Smooth muscle cell (in vitro differentiated cells): Measurements from ENCODE around the gene PARP3. TPM values are rescaled to one million over a fixed set of nuclear protein-coding genes. Genes with fewer than 3 reads are reported as not detected.
"Not testable (repeated sequence)": the region's sequence is repeated elsewhere in the genome, so short reads cannot be mapped to it uniquely, and the experiment has no call there.

ENCODE experiments used
- DNase-seq: peaks from one replicate; lab custom pipeline; 2025; ENCODE audit not compliant: unreplicated experiment; lab: John Stamatoyannopoulos, UW
- H2AFZ ChIP-seq: fragments of 200-600 bp; sonication (generic); 2 replicates; pipeline ENCODE4 v1.6.0; 2016; ENCODE audit warnings: antibody characterized with exemption, low read depth, mild to moderate bottlenecking
- H3F3A ChIP-seq: fragments of 200-600 bp; sonication (generic); 2 replicates; pipeline ENCODE4 v1.6.0; 2017; ENCODE audit warnings: antibody characterized with exemption, low read depth
- H3K27ac ChIP-seq: fragments of 200-600 bp; sonication (generic); 2 replicates; pipeline ENCODE4 v1.5.1; 2016; ENCODE audit warnings: low read depth, mild to moderate bottlenecking
- H3K27me3 ChIP-seq: fragments of 200-600 bp; sonication (generic); 2 replicates; pipeline ENCODE4 v1.6.1; 2016; ENCODE audit warnings: low read depth, mild to moderate bottlenecking
- H3K36me3 ChIP-seq: fragments of 200-600 bp; sonication (generic); 2 replicates; pipeline ENCODE4 v1.5.1; 2016; ENCODE audit warnings: low read depth
- H3K4me1 ChIP-seq: fragments of 200-600 bp; sonication (generic); 2 replicates; pipeline ENCODE4 v1.5.1; 2016; ENCODE audit warnings: low read depth
- H3K4me2 ChIP-seq: fragments of 200-600 bp; sonication (generic); 2 replicates; pipeline ENCODE4 v1.6.0; 2016; ENCODE audit warnings: mild to moderate bottlenecking
- H3K4me3 ChIP-seq: fragments of 200-600 bp; sonication (generic); 2 replicates; pipeline ENCODE4 v1.5.1; 2016; ENCODE audit warnings: mild to moderate bottlenecking
- H3K79me2 ChIP-seq: fragments of 200-600 bp; sonication (generic); 2 replicates; pipeline ENCODE4 v1.6.0; 2016; ENCODE audit warnings: low read depth, mild to moderate bottlenecking
- H3K9ac ChIP-seq: fragments of 200-600 bp; sonication (generic); 2 replicates; pipeline ENCODE4 v1.6.0; 2016; ENCODE audit warnings: low read depth
- H3K9me3 ChIP-seq: fragments of 200-600 bp; sonication (generic); replicated peaks from 2 replicates; pipeline ENCODE4 v1.5.1; 2016; ENCODE audit warnings: low read depth
- H4K20me1 ChIP-seq: fragments of 200-600 bp; sonication (generic); 2 replicates; pipeline ENCODE4 v1.6.0; 2016; ENCODE audit warnings: low read depth
- WGBS: methylation state at CpG from one replicate; pipeline ENCODE4 v1.1.7; 2016; ENCODE audit warnings: low lambda C conversion rate; 5-methylcytosine and 5-hydroxymethylcytosine counted together
- polyA plus RNA-seq: library from polyadenylated mRNA; unstranded; fragments of >200 nt; fragmentation: Nextera tagmentation; extraction: Ambion mirVana; gene quantifications from 2 replicates; pipeline ENCODE4 v1.2.1, GENCODE V29; 2016
- total RNA-seq: library from RNA; depleted of rRNA; stranded (reverse); fragments of >200 nt; gene quantifications from 2 replicates; pipeline ENCODE4 v1.2.3, GENCODE V29; 2014
- TF ChIP-seq, protein P1 (sequence below): fragments of 200-600 bp; sonication (generic); IDR thresholded peaks from 2 replicates; pipeline ENCODE4 v1.5.1; 2017; ENCODE audit warnings: borderline replicate concordance, mild to moderate bottlenecking, antibody characterized with exemption; ENCODE audit not compliant: insufficient read depth, poor library complexity, severe bottlenecking

The PARP3 gene
- total and polyA plus RNA-seq, 2 experiments from 2014 or later = 7.2 to 10.5 TPM

DNA sequence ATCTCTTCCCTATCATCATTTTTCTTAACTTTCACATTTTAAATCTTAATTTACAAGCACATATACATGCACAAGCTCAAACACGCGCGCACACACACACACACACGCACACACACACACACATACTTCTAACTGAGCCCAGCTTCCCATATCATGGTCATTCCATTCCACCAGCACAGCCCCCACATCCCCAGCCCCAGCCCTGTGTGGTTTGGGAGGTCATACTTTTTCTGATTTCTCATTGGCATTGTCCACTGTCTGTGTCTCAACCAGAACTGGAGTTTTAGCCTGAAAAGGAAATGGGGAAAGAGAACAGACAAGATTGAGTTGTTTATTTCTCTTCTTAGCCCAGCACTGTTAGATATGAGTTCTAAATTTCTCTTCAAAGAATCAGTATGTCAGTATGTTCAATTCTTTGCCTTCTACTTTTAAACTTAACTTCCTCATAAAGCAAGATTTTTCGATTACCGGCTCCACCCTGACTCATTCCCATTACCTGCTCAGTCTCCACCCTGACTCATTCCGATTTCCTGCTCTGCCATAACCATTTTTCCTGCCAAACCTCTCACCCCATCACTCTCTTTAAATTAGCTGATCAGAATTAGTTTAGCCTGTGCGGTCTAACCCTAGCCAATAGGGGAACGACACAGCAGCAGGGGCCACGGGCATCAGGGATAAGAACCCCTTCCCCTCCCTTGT, 45.4 kb upstream of the PARP3 start:
- TF ChIP-seq, protein P1, sequence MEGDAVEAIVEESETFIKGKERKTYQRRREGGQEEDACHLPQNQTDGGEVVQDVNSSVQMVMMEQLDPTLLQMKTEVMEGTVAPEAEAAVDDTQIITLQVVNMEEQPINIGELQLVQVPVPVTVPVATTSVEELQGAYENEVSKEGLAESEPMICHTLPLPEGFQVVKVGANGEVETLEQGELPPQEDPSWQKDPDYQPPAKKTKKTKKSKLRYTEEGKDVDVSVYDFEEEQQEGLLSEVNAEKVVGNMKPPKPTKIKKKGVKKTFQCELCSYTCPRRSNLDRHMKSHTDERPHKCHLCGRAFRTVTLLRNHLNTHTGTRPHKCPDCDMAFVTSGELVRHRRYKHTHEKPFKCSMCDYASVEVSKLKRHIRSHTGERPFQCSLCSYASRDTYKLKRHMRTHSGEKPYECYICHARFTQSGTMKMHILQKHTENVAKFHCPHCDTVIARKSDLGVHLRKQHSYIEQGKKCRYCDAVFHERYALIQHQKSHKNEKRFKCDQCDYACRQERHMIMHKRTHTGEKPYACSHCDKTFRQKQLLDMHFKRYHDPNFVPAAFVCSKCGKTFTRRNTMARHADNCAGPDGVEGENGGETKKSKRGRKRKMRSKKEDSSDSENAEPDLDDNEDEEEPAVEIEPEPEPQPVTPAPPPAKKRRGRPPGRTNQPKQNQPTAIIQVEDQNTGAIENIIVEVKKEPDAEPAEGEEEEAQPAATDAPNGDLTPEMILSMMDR = no peak
- Histone ChIP-seq H3F3A (no peaks in the 10 kb centered on the region), H4K20me1 (no peaks in the 10 kb centered on the region), H3K4me2 (no peak overlapping the region), H3K9ac (no peak overlapping the region), H3K36me3 (no peaks in the 10 kb centered on the region), H2AFZ (no peak overlapping the region), H3K4me1 (no peaks in the 10 kb centered on the region), H3K27me3 (no peaks in the 10 kb centered on the region), H3K4me3 (no peak overlapping the region), H3K27ac (no peak overlapping the region), H3K79me2 (no peaks in the 10 kb centered on the region), H3K9me3 (no peaks in the 10 kb centered on the region)
- 98% methylated on average over 10 of the region's 10 CpGs for WGBS
- no peak for DNase-seq

DNA sequence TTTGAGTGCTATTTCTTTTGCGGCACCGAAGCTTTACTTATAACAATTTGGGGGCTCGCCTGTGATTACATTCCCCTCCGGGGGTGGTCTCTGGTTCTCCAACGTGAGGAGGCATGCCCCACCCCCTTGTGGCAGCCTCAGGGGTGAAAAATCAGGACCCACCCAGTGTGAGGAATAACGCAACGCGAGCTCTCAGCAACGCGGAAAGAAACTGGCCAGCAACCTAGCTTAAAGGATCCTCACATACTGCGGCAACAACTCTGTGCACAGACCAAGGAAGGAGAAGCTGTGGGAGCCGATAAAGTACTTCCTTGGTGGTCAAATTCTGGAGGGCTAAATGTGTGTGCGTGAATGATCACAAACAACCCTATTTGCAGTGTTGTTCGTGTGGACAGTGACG, 44.8 kb upstream of the PARP3 start:
- Histone ChIP-seq H3F3A (no peaks in the 10 kb centered on the region), H2AFZ (no peak overlapping the region), H3K36me3 (no peaks in the 10 kb centered on the region), H3K4me3 (no peak overlapping the region), H3K27ac (no peak overlapping the region), H3K79me2 (no peaks in the 10 kb centered on the region), H3K9ac (no peak overlapping the region), H3K4me2 (no peak overlapping the region), H3K9me3 (no peaks in the 10 kb centered on the region), H4K20me1 (no peaks in the 10 kb centered on the region), H3K27me3 (no peaks in the 10 kb centered on the region), H3K4me1 (no peaks in the 10 kb centered on the region)
- 90% methylated on average over 15 of the region's 15 CpGs for WGBS
- TF ChIP-seq, protein P1 = no peak
- DNase-seq = no peak

DNA sequence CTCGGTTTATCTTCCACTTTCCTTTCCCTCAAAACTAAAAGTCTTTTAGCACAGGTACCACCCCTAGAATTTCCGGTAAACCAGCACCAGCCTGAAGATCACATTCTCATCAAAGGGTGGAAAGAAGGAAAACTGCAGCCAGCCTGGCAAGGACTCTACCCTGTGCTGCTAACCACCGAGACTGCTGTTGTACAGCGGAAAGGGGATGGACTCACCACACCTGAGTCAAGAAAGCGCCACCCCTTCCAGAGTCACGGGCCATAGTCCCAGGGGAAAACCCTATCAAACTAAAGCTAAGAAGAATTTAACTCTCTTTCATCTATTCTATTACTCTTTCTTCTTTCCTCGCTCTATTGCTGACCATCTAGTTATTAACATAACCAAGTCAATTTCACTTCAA, 42.1 kb upstream of the PARP3 start:
- not testable (repeated sequence) for H3K9me3 ChIP-seq, H3F3A ChIP-seq, H4K20me1 ChIP-seq, H3K4me3 ChIP-seq, H2AFZ ChIP-seq, H3K4me2 ChIP-seq, H3K79me2 ChIP-seq, DNase-seq, H3K4me1 ChIP-seq, H3K36me3 ChIP-seq, H3K9ac ChIP-seq, H3K27ac ChIP-seq, H3K27me3 ChIP-seq
- WGBS = 82% methylated on average over 7 of the region's 7 CpGs

DNA sequence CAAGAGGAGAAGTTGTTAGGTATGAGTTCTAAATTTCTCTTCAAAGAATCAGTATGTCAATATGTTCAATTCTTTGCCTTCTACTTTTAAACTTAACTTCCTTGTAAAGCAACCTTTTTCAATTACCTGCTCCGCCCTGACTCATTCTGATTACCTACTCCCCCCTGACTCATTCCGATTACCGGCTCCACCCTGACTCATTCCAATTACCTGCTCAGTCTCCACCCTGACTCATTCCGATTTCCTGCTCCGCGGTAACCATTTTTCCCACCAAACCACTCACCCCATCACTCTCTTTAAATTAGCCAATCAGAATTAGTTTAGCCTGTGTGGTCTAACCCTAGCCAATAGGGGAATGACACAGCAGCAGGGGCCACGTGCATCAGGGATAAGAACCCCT, 39.8 kb upstream of the PARP3 start:
- 71% methylated on average over 7 of the region's 7 CpGs for WGBS
- H3K4me1 ChIP-seq, H3K36me3 ChIP-seq, H2AFZ ChIP-seq, H3K9ac ChIP-seq, H3F3A ChIP-seq, H3K27ac ChIP-seq, H3K79me2 ChIP-seq, DNase-seq, H3K4me2 ChIP-seq, H3K27me3 ChIP-seq, H3K9me3 ChIP-seq, H4K20me1 ChIP-seq, H3K4me3 ChIP-seq: not testable (repeated sequence)
